ENCODE data around the gene PGM2L1.
"Not testable (repeated sequence)": the region's sequence is repeated elsewhere in the genome, so short reads cannot be mapped to it uniquely, and the experiment has no call there.

Gene PGM2L1

GRCh38 chr11:74417860-74418508 is 19.8 kb upstream of the PGM2L1 start:
- no peak for TF ChIP-seq CTCF (conservative IDR thresholded peaks at IDR 0.05)
- TF ChIP-seq ZFX (IDR thresholded peaks at IDR 0.05) = no peak
- peak overlapping the region; percentile 29 for H3K27ac ChIP-seq

- H3K27ac ChIP-seq = peak overlapping the region; percentile 29
- no peak for TF ChIP-seq ZFX (IDR thresholded peaks at IDR 0.05)
- no peak for TF ChIP-seq CTCF (conservative IDR thresholded peaks at IDR 0.05)
Measured at GRCh38 chr11:74417379-74417804, 19.2 kb upstream of the PGM2L1 start.

GRCh38 chr11:74416974-74417373 is 18.7 kb upstream of the PGM2L1 start:
- not testable (repeated sequence) for H3K27ac ChIP-seq

GRCh38 chr11:74412733-74413359 is 14.6 kb upstream of the PGM2L1 start:
- no peak overlapping the region for H3K27ac ChIP-seq

GRCh38 chr11:74412321-74412720 is 14.1 kb upstream of the PGM2L1 start:
- no peak for TF ChIP-seq CTCF (conservative IDR thresholded peaks at IDR 0.05)
- no peak for TF ChIP-seq ZFX (IDR thresholded peaks at IDR 0.05)

More at GRCh38 chr11:74412733-74413359, 14.6 kb upstream of the PGM2L1 start:
- TF ChIP-seq ZFX (IDR thresholded peaks at IDR 0.05) = no peak

GRCh38 chr11:74409633-74410032 is 11.4 kb upstream of the PGM2L1 start:
- no peak for TF ChIP-seq CTCF (conservative IDR thresholded peaks at IDR 0.05)
- TF ChIP-seq ZFX (IDR thresholded peaks at IDR 0.05) = no peak
- H3K27ac ChIP-seq = no peak overlapping the region

More at GRCh38 chr11:74412321-74412720, 14.1 kb upstream of the PGM2L1 start:
- no peak overlapping the region for H3K27ac ChIP-seq

- H3K27ac ChIP-seq = no peak overlapping the region
- TF ChIP-seq CTCF (conservative IDR thresholded peaks at IDR 0.05) = no peak
- TF ChIP-seq ZFX (IDR thresholded peaks at IDR 0.05) = no peak
Measured at GRCh38 chr11:74403607-74404321, 5.5 kb upstream of the PGM2L1 start.

- TF ChIP-seq CTCF (conservative IDR thresholded peaks at IDR 0.05) (no peak), ZFX (IDR thresholded peaks at IDR 0.05) (no peak)
- no peak overlapping the region for H3K27ac ChIP-seq
Measured at GRCh38 chr11:74400606-74401005, 2.4 kb upstream of the PGM2L1 start.
